ENCODE measurements around the gene PALLD.

GRCh38 chr4:168743131-168743530, 246.3 kb downstream of the PALLD start:
- TF ChIP-seq GATA2 (IDR thresholded peaks at IDR 0.05; ENCODE audit: low read depth, low read length) (no peak), GATA3 (IDR thresholded peaks at IDR 0.05; ENCODE audit: low read depth, low read length) (no peak)
